HCT116 (cell line): ENCODE results near the gene COL5A2. TPM values are rescaled to one million over a fixed set of nuclear protein-coding genes. Genes with fewer than 3 reads are reported as not detected.

Experiments
- ATAC-seq: fragments of 200-7000 bp; cut with Tn5 transposase; 2 replicates; pipeline ENCODE4 v1.9.1; 2020; ENCODE audit warnings: mild to moderate bottlenecking, moderate library complexity
- BruUV-seq: library from RNA; stranded (reverse); fragments of 400-500 nt; replicated peaks from 2 replicates; lab custom pipeline; 2021; lab: Mats Ljungman, UMichigan
- CTCF ChIA-PET: fragments of 300-600 bp; sonication (Branson Sonifier 250); formaldehyde crosslinking; loops from one replicate; lab custom pipeline; 2021; ENCODE audit warnings: antibody characterized with exemption; lab: Charles Lee
- POLR2A ChIA-PET: fragments of 300-600, 350-600 bp; sonication (Branson Sonifier 250); formaldehyde crosslinking; loops from one replicate; lab custom pipeline; 2021; ENCODE audit warnings: antibody characterized with exemption; lab: Charles Lee
- RAD21 ChIA-PET, 2 experiments: fragments of 300-600 bp; sonication (Branson Sonifier 250); formaldehyde crosslinking; loops; one replicate each; lab custom pipeline; 2023; ENCODE audit warnings: low total read pairs in 2 of 2; ENCODE audit not compliant: uncharacterized antibody in 2 of 2, unreplicated experiment in 2 of 2, low non-redundant PET in 1 of 2; lab: Charles Lee
- DNase-seq: peaks from one replicate; pipeline ENCODE4 v3.0.0-alpha.2; 2010; ENCODE audit warnings: low read depth, low spot score
- H2AFZ ChIP-seq: fragments of 200-600 bp; shearing (Covaris generic), sonication (generic); 2 replicates; pipeline ENCODE4 v1.6.1; 2017; ENCODE audit warnings: low read depth, mixed run types, mixed read lengths, antibody characterized with exemption, low read length; ENCODE audit not compliant: poor library complexity, severe bottlenecking
- H3K27ac ChIP-seq: 2 replicates; pipeline ENCODE4 v1.5.1; 2012; ENCODE audit warnings: low read depth, low read length
- H3K27me3 ChIP-seq: fragments of 200-600 bp; sonication (generic); 2 replicates; pipeline ENCODE4 v1.6.1; 2016; ENCODE audit warnings: mixed run types, low read length, mixed read lengths; ENCODE audit not compliant: insufficient read depth
- H3K36me3 ChIP-seq, 2 experiments: fragments of 200-500 bp in 1 of 2; fragments of 200-600 bp in 1 of 2; sonication (Bioruptor generic) in 1 of 2; sonication (generic) in 1 of 2; 2 replicates each; pipeline versions ENCODE4 v1.5.1 to v1.6.1; 2014 to 2016; ENCODE audit warnings: low read length in 2 of 2, inconsistent platforms in 1 of 2, mixed read lengths in 1 of 2, mixed run types in 1 of 2; ENCODE audit not compliant: insufficient read depth in 2 of 2, control insufficient read depth in 1 of 2
- H3K4me1 ChIP-seq, 2 experiments: fragments of 200-600 bp in 1 of 2; sonication (generic) in 1 of 2; 2 replicates each; pipeline versions ENCODE4 v1.5.1 to v1.6.1; 2012 to 2017; ENCODE audit warnings: low read length in 2 of 2, inconsistent platforms in 1 of 2, mild to moderate bottlenecking in 1 of 2, mixed read lengths in 1 of 2, mixed run types in 1 of 2, moderate library complexity in 1 of 2; ENCODE audit not compliant: insufficient read depth in 2 of 2, control insufficient read depth in 1 of 2
- H3K4me2 ChIP-seq: fragments of 200-600 bp; sonication (generic); 2 replicates; pipeline ENCODE4 v1.6.1; 2017; ENCODE audit warnings: mixed run types, low read length, mixed read lengths
- H3K4me3 ChIP-seq, 2 experiments: fragments of 200-600 bp in 1 of 2; sonication (generic) in 1 of 2; replicated peaks in 1 of 2; 2 replicates each; pipeline ENCODE4 v1.5.1; 2011 to 2016; ENCODE audit warnings: low read length in 2 of 2, control low read depth in 1 of 2, low read depth in 1 of 2, mild to moderate bottlenecking in 1 of 2, mixed read lengths in 1 of 2, mixed run types in 1 of 2
- H3K79me2 ChIP-seq: fragments of 200-600 bp; sonication (generic); 2 replicates; pipeline ENCODE4 v1.6.1; 2017; ENCODE audit warnings: mild to moderate bottlenecking, mixed run types, low read length, moderate library complexity, mixed read lengths; ENCODE audit not compliant: insufficient read depth
- H3K9ac ChIP-seq: fragments of 200-600 bp; sonication (generic); 2 replicates; pipeline ENCODE4 v1.6.1; 2016; ENCODE audit warnings: low read length, mixed read lengths
- H3K9me2 ChIP-seq: fragments of 200-600 bp; sonication (generic), shearing (Covaris generic); 2 replicates; pipeline ENCODE4 v1.6.1; 2017; ENCODE audit warnings: mixed run types, mild to moderate bottlenecking, moderate library complexity; ENCODE audit not compliant: insufficient read depth
- H3K9me3 ChIP-seq, 2 experiments: fragments of 200-500 bp in 1 of 2; fragments of 200-600 bp in 1 of 2; sonication (Bioruptor generic) in 1 of 2; sonication (generic) in 1 of 2; 2 replicates each; pipeline ENCODE4 v1.6.1; 2014 to 2017; ENCODE audit warnings: low read length in 2 of 2, mixed read lengths in 2 of 2, inconsistent platforms in 1 of 2, low read depth in 1 of 2, mild to moderate bottlenecking in 1 of 2, mixed run types in 1 of 2, moderate library complexity in 1 of 2; ENCODE audit not compliant: control insufficient read depth in 1 of 2, insufficient read depth in 1 of 2
- H4K20me1 ChIP-seq: fragments of 200-600 bp; sonication (generic), shearing (Covaris generic); 2 replicates; pipeline ENCODE4 v1.6.1; 2017; ENCODE audit warnings: mixed run types, mild to moderate bottlenecking, moderate library complexity; ENCODE audit not compliant: insufficient read depth
- CBX3 ChIP-seq: IDR thresholded peaks from 2 replicates; pipeline ENCODE4 v1.6.1; 2012; ENCODE audit warnings: low read depth
- CEBPB ChIP-seq: IDR thresholded peaks from 2 replicates; pipeline ENCODE4 v1.6.1; 2012; ENCODE audit warnings: low read depth
- CTCF ChIP-seq, 3 experiments: fragments of 200-600 bp in 1 of 3; sonication (generic) in 1 of 3; IDR thresholded peaks in 2 of 3; conservative IDR thresholded peaks in 1 of 3; 2 replicates each; pipeline ENCODE4 v1.5.1; 2012 to 2017; ENCODE audit warnings: low read depth in 2 of 3, low read length in 2 of 3, antibody characterized with exemption in 1 of 3, borderline replicate concordance in 1 of 3, control low read depth in 1 of 3, mild to moderate bottlenecking in 1 of 3, mixed read lengths in 1 of 3, mixed run types in 1 of 3, moderate library complexity in 1 of 3; ENCODE audit not compliant: insufficient read depth in 1 of 3
- EGR1 ChIP-seq: IDR thresholded peaks from 2 replicates; pipeline ENCODE4 v1.6.1; 2012; ENCODE audit warnings: low read depth
- ELF1 ChIP-seq: IDR thresholded peaks from 2 replicates; pipeline ENCODE4 v1.6.1; 2012; ENCODE audit warnings: low read depth, borderline replicate concordance
- FOSL1 ChIP-seq: IDR thresholded peaks from 2 replicates; pipeline ENCODE4 v1.6.1; 2012; ENCODE audit warnings: low read depth
- JUND ChIP-seq: IDR thresholded peaks from 2 replicates; pipeline ENCODE4 v1.6.1; 2012
- MAX ChIP-seq: IDR thresholded peaks from 2 replicates; pipeline ENCODE4 v1.6.1; 2012
- POLR2A ChIP-seq: IDR thresholded peaks from 2 replicates; pipeline ENCODE4 v1.7.0; 2011; ENCODE audit warnings: borderline replicate concordance; ENCODE audit not compliant: insufficient read depth, insufficient read length; ENCODE audit errors: extremely low read depth
- POLR2AphosphoS5 ChIP-seq: IDR thresholded peaks from 2 replicates; pipeline ENCODE4 v1.6.1; 2011; ENCODE audit warnings: mild to moderate bottlenecking, low read depth, low read length, moderate library complexity
- RAD21 ChIP-seq: IDR thresholded peaks from 2 replicates; pipeline ENCODE4 v1.6.1; 2012; ENCODE audit warnings: low read depth, mild to moderate bottlenecking
- SIN3A ChIP-seq: IDR thresholded peaks from 2 replicates; pipeline ENCODE4 v1.6.1; 2012; ENCODE audit warnings: low read depth
- SRF ChIP-seq: IDR thresholded peaks from 2 replicates; pipeline ENCODE4 v1.6.1; 2012; ENCODE audit warnings: low read depth
- TCF7L2 ChIP-seq: IDR thresholded peaks from 2 replicates; pipeline ENCODE4 v1.7.0; 2011; ENCODE audit warnings: borderline replicate concordance, inconsistent platforms; ENCODE audit not compliant: insufficient read depth, insufficient read length; ENCODE audit errors: extremely low read depth
- YY1 ChIP-seq: IDR thresholded peaks from 2 replicates; pipeline ENCODE4 v1.6.1; 2011; ENCODE audit warnings: low read length, low read depth, moderate library complexity, mild to moderate bottlenecking; ENCODE audit not compliant: insufficient replicate concordance; ENCODE audit errors: extremely low read depth
- ZNF274 ChIP-seq: fragments of 200-500 bp; sonication (Bioruptor generic); IDR thresholded peaks from 2 replicates; pipeline ENCODE4 v1.6.1; 2014; ENCODE audit warnings: mild to moderate bottlenecking, low read depth, low read length, inconsistent platforms
- intact Hi-C: fragments of 100-400 bp; cut with micrococcal nuclease; formaldehyde crosslinking; loops from 2 replicates; pipeline ENCODE4 v1.10.0; 2022
- total RNA-seq: library from RNA; stranded (reverse); gene quantifications from one replicate; pipeline ENCODE4 v1.2.1, GENCODE V29; 2021; ENCODE audit not compliant: unreplicated experiment
- TF ChIP-seq, protein P1 (sequence below): IDR thresholded peaks from 2 replicates; pipeline ENCODE4 v1.6.1; 2011; ENCODE audit warnings: mild to moderate bottlenecking, low read length, moderate library complexity; ENCODE audit not compliant: insufficient replicate concordance; ENCODE audit errors: extremely low read depth
- TF ChIP-seq, protein P2 (sequence below): IDR thresholded peaks from 2 replicates; pipeline ENCODE4 v1.6.1; 2012

Gene COL5A2
- total RNA-seq, 1 experiment from 2014 or later, result 2.3 TPM

- Histone ChIP-seq H4K20me1 (no peaks in the 10 kb centered on the region), H3K4me3 (no peak overlapping the region), H3K36me3 (no peaks in the 10 kb centered on the region), H2AFZ (no peak overlapping the region), H3K9me3 (no peaks in the 10 kb centered on the region), H3K4me1 (no peaks in the 10 kb centered on the region), H3K4me2 (no peak overlapping the region), H3K79me2 (no peaks in the 10 kb centered on the region), H3K27me3 (no peaks in the 10 kb centered on the region), H3K9ac (no peak overlapping the region), H3K9me2 (no peaks in the 10 kb centered on the region), H3K27ac (no peak overlapping the region)
- ChIA-PET CTCF (interaction anchor here (1.6 kb wide), 1 partner anchor 12 kb away, joined by 5 read pairs; no protein-coding TSS in a partner anchor), POLR2A (no interaction called here), RAD21 (no interaction called here)
- ATAC-seq (no peak), DNase-seq (no peak)
- intact Hi-C loops, result no loop called here
- TF ChIP-seq, protein P1, sequence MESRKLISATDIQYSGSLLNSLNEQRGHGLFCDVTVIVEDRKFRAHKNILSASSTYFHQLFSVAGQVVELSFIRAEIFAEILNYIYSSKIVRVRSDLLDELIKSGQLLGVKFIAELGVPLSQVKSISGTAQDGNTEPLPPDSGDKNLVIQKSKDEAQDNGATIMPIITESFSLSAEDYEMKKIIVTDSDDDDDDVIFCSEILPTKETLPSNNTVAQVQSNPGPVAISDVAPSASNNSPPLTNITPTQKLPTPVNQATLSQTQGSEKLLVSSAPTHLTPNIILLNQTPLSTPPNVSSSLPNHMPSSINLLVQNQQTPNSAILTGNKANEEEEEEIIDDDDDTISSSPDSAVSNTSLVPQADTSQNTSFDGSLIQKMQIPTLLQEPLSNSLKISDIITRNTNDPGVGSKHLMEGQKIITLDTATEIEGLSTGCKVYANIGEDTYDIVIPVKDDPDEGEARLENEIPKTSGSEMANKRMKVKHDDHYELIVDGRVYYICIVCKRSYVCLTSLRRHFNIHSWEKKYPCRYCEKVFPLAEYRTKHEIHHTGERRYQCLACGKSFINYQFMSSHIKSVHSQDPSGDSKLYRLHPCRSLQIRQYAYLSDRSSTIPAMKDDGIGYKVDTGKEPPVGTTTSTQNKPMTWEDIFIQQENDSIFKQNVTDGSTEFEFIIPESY, result no peak
- TF ChIP-seq TCF7L2 (no peak), YY1 (no peak), RAD21 (no peak), ELF1 (no peak), CEBPB (no peak), CTCF (IDR thresholded peaks at IDR 0.05 in 2 of 3, conservative IDR thresholded peaks at IDR 0.05 in 1 of 3; ENCODE audit: borderline replicate concordance in 1 of 3, insufficient read depth in 1 of 3, low read depth in 2 of 3, low read length in 2 of 3) (no peak), SRF (no peak), POLR2A (no peak), JUND (no peak), EGR1 (no peak), SIN3A (no peak), MAX (no peak), POLR2AphosphoS5 (no peak), ZNF274 (no peak), FOSL1 (no peak), CBX3 (no peak)
- TF ChIP-seq, protein P2, sequence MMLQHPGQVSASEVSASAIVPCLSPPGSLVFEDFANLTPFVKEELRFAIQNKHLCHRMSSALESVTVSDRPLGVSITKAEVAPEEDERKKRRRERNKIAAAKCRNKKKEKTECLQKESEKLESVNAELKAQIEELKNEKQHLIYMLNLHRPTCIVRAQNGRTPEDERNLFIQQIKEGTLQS, result no peak
- BruUV-seq, result no TSS peak
These were observed 13.7 kb downstream of the COL5A2 start for GRCh38 chr2:189165656-189166380.
